Measurements from ENCODE around the gene KLHL11.

Gene KLHL11

DNA sequence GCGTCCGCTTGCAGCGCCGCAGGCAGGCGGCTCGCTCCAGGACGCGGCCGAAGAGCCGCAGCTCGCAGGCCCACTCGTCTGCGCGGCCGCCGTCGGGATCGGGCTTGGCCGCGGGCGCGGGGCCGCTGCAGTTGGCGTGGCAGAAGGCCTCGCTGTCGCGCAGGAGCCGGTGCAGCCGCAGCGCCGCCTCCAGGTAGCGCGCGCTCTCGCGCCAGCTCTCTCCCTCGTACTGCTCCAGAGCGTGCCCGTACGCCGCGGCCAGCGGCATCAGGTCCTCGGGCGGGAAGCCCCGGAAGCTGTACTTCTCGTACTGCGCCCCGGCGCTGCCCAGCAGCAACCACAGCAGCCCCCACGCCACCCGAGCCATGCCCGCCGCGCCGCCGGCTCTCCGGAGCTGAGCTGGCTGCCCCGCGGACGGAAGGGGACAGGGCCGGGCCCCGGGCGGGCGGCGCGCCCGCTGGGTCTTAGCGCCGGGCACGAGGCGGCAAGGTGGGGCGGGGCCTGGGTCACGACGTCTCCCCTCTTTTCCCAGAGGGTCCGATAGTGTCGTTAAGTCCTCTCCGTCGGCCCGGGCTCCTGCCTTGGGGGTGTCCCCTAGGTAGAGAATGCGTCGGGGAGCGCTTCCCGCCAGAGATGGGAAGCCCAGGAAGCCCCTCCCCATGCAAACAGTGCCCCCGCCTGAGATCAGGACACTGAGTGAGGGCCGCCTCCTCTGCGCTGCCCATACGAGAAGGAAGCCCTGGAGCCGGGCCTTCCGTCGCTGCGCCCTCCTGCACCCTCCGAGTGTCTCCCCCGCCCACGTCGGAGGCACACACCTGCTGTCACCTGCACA, 53.5 kb downstream of the KLHL11 start, which contains the start of gene P3H4:
TSS of gene P3H4 (minus strand) at position 401 of the 832 bp plus-strand sequence. CDS start at position 367, 34 bp downstream.
- DNase-seq = peak in 47 of 51 donors; percentile 20 to 87 (median 62)

DNA sequence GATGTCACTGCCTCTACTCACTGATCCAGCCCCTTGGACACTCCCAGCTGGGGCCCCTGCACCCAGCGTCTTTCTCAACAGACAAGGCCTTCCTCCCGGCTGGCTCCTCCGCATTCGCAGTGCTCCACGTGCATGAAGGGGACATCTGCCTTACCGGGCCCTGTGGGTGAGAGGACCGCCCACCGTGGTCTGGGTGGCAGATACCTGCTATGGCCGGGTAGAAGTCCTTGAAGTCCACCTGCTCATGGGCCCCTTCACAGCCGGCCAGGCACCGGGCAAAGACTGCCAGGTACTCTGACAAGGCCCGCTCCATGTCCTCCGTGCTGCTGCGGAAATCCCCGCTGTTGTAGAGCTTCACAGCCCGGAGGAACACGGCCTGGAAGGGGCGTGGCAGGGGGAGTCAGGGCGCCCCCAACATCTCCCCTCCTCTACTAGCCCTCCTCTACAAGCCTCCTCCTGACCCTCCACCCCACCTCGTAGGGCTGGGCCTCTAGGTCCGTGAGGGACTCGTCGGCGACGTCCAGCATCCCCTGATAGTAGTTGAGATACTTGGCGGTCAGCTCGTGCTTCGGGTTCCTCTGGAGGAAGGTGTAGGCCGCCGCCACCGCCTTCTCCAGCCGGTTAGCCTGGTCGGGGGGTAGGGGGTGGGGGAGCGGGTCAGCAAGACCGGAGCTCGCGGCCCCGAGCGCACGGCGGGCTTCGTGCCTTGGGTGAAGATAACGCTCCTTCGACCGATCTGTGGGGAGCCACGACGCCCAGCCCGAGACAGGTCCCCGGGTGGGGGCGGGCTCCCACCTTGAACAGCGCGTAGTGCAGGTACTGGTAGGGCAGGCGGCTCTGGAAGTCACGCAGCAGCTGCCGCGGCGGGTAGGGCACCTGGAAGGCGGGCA, 54.3 kb downstream of the KLHL11 start:
- DNase-seq = peak in 3 of 51 donors; percentile 32 to 42 (median 38)

DNA sequence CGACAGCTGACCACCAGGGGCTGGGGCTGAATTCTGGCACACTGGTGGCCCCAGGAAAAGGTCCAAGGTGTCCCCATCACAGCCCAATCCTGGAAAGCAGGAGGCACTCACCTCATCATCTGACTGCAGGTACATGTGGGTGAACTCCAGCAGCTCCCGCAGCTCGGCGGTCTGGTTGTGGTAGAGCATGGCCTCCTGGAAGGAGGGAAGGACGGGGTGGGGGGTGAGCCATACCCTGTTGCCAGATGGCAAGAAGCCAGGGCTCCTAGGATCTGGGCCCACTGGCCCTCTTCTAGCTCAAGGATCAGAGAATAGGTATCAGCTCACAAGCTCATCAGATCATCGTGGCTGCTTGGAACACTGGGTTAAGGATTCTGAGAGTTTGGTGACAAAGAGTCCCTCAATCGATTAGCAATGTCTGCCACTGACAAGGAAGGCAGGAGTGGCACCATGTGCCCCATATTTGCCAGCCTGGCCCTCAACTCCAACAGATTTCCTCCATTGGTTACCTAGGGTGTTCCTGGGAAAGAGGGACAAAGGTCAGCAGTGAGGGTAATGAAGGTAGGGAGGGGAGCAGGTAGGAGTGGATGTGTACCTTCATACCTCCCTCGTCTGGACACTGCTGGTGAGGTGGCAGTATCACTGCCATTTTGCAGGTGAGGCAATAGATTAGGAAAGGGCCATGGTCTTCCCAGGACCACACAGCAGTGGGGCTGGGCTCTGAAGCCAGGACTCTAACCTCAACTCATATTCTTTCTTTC, 58.4 kb downstream of the KLHL11 start:
- DNase-seq = no peak

All from hypothalamus (tissue), 51 donors.